ENCODE results near the gene GAS5.

DNA sequence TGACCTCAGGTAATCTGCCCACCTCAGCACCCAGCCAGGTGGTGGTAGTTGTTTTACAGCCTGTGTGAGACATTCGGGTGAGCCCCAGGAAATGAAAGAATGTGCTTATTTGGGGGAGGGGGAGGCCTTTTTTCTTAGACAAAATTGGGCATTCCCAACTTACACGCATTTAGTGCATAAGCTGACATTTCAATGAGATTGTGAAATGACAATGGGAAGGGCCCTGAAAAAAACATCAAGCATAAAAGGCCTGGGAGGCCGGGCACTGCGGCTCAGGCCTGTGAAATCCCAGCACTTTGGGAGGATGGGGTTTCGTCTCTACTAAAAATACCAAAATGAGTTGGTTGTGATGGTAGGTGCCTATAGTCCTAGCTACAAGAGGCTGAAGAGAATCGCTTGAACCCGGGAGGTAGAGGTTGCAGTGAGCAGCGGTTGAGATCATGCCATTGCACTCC is 5.0 kb downstream of the GAS5 start:
- TF ChIP-seq, protein P1, sequence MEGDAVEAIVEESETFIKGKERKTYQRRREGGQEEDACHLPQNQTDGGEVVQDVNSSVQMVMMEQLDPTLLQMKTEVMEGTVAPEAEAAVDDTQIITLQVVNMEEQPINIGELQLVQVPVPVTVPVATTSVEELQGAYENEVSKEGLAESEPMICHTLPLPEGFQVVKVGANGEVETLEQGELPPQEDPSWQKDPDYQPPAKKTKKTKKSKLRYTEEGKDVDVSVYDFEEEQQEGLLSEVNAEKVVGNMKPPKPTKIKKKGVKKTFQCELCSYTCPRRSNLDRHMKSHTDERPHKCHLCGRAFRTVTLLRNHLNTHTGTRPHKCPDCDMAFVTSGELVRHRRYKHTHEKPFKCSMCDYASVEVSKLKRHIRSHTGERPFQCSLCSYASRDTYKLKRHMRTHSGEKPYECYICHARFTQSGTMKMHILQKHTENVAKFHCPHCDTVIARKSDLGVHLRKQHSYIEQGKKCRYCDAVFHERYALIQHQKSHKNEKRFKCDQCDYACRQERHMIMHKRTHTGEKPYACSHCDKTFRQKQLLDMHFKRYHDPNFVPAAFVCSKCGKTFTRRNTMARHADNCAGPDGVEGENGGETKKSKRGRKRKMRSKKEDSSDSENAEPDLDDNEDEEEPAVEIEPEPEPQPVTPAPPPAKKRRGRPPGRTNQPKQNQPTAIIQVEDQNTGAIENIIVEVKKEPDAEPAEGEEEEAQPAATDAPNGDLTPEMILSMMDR (conservative IDR thresholded peaks at IDR 0.05 in 1 of 2, IDR thresholded peaks at IDR 0.05 in 1 of 2; ENCODE audit: extremely low read depth in 1 of 2, insufficient read depth in 1 of 2, low read depth in 1 of 2, low read length in 2 of 2) = no peak
- no peak for TF ChIP-seq EZH2 (IDR thresholded peaks at IDR 0.05; ENCODE audit: borderline replicate concordance, low read length)
